GM21619 (cell line): ENCODE measurements around the gene IL1RAPL1.

Experiments used
- ATAC-seq: cut with Tn5 transposase; IDR thresholded peaks from one replicate; pipeline ENCODE4 v1.9.1; 2021; ENCODE audit not compliant: unreplicated experiment

The IL1RAPL1 gene

GRCh38 chrX:29699239-29699638 is 1112.0 kb downstream of the IL1RAPL1 start:
- no peak for ATAC-seq

GRCh38 chrX:29707088-29707487 is 1119.8 kb downstream of the IL1RAPL1 start:
- ATAC-seq, result no peak

GRCh38 chrX:29721152-29721551 is 1133.9 kb downstream of the IL1RAPL1 start:
- ATAC-seq, result no peak

- ATAC-seq, result peak; percentile 54
These were observed 1137.1 kb downstream of the IL1RAPL1 start for GRCh38 chrX:29724316-29724715.

GRCh38 chrX:29726811-29727210 is 1139.6 kb downstream of the IL1RAPL1 start:
- no peak for ATAC-seq

- ATAC-seq, result no peak
These were observed 1141.4 kb downstream of the IL1RAPL1 start for GRCh38 chrX:29728639-29729038.

GRCh38 chrX:29744966-29745365 is 1157.7 kb downstream of the IL1RAPL1 start:
- no peak for ATAC-seq

- ATAC-seq, result no peak
These were observed 1159.1 kb downstream of the IL1RAPL1 start for GRCh38 chrX:29746326-29746725.

- no peak for ATAC-seq
These were observed 1174.8 kb downstream of the IL1RAPL1 start for GRCh38 chrX:29762006-29762405.

- ATAC-seq, result no peak
These were observed 1188.6 kb downstream of the IL1RAPL1 start for GRCh38 chrX:29775890-29776289.

GRCh38 chrX:29787656-29788055 is 1200.4 kb downstream of the IL1RAPL1 start:
- no peak for ATAC-seq

- no peak for ATAC-seq
These were observed 1201.9 kb downstream of the IL1RAPL1 start for GRCh38 chrX:29788991-29789699.

- ATAC-seq, result no peak
These were observed 1205.1 kb downstream of the IL1RAPL1 start for GRCh38 chrX:29792335-29792734.

GRCh38 chrX:29797156-29797555 is 1209.9 kb downstream of the IL1RAPL1 start:
- no peak for ATAC-seq

- ATAC-seq, result no peak
These were observed 1211.2 kb downstream of the IL1RAPL1 start for GRCh38 chrX:29798469-29798868.

GRCh38 chrX:29813174-29813573 is 1225.9 kb downstream of the IL1RAPL1 start:
- no peak for ATAC-seq

GRCh38 chrX:29824176-29824906 is 1237.1 kb downstream of the IL1RAPL1 start:
- ATAC-seq, result no peak

GRCh38 chrX:29826742-29827141 is 1239.5 kb downstream of the IL1RAPL1 start:
- no peak for ATAC-seq

- ATAC-seq, result no peak
These were observed 1247.1 kb downstream of the IL1RAPL1 start for GRCh38 chrX:29834311-29834710.

- no peak for ATAC-seq
These were observed 1247.5 kb downstream of the IL1RAPL1 start for GRCh38 chrX:29834764-29835163.

GRCh38 chrX:29841750-29842149 is 1254.5 kb downstream of the IL1RAPL1 start:
- ATAC-seq, result no peak

GRCh38 chrX:29842552-29842951 is 1255.3 kb downstream of the IL1RAPL1 start:
- ATAC-seq, result no peak
